ENCODE results near the gene NCK2.
A peak's percentile ranks its signal among the peaks of the same experiment; 100 is the strongest.

NCK2 gene

GRCh38 chr2:105796791-105797190 is 52.1 kb downstream of the NCK2 start:
- H3K27ac Mint-ChIP-seq: peak overlapping the region; percentile 74
- ATAC-seq: peak; percentile 61

GRCh38 chr2:105797298-105797819 is 52.6 kb downstream of the NCK2 start:
- H3K27ac Mint-ChIP-seq: peak overlapping the region; percentile 74
- ATAC-seq: peak; percentile 60
- peaks cover 89% of the 10 kb centered on the region for H3K4me1 Mint-ChIP-seq
- DNase-seq (ENCODE audit: low spot score in 2 of 2): peak in 1 of 2 donors; percentile 75
- peaks cover 40% of the 10 kb centered on the region for H3K36me3 Mint-ChIP-seq
- H3K9me3 Mint-ChIP-seq: no peaks in the 10 kb centered on the region
- H3K4me3 Mint-ChIP-seq: peak overlapping the region; percentile 61

More at GRCh38 chr2:105796791-105797190, 52.1 kb downstream of the NCK2 start:
- Mint-ChIP-seq H3K36me3 (peaks cover 37% of the 10 kb centered on the region), H3K4me3 (peak overlapping the region; percentile 61), H3K4me1 (peaks cover 89% of the 10 kb centered on the region), H3K9me3 (no peaks in the 10 kb centered on the region)
- no peak for DNase-seq (ENCODE audit: low spot score in 2 of 2)

GRCh38 chr2:105798595-105798994 is 53.9 kb downstream of the NCK2 start:
- Mint-ChIP-seq H3K27ac (peak overlapping the region; percentile 74), H3K4me3 (peak overlapping the region; percentile 61)
- DNase-seq (ENCODE audit: low spot score in 2 of 2): no peak

GRCh38 chr2:105800036-105800713 is 55.5 kb downstream of the NCK2 start:
- peaks cover 44% of the 10 kb centered on the region for H3K36me3 Mint-ChIP-seq
- H3K4me1 Mint-ChIP-seq: peaks cover 98% of the 10 kb centered on the region
- no peaks in the 10 kb centered on the region for H3K9me3 Mint-ChIP-seq
- DNase-seq (ENCODE audit: low spot score in 2 of 2) (no peak), ATAC-seq (no peak)
- peak overlapping the region; percentile 50 for H3K4me3 Mint-ChIP-seq
- H3K27ac Mint-ChIP-seq: peak overlapping the region; percentile 85

More at GRCh38 chr2:105798595-105798994, 53.9 kb downstream of the NCK2 start:
- H3K36me3 Mint-ChIP-seq: peaks cover 45% of the 10 kb centered on the region
- H3K4me1 Mint-ChIP-seq: peaks cover 89% of the 10 kb centered on the region
- H3K9me3 Mint-ChIP-seq: no peaks in the 10 kb centered on the region
- ATAC-seq: peak; percentile 52

GRCh38 chr2:105800953-105801635 is 56.4 kb downstream of the NCK2 start:
- Mint-ChIP-seq H3K4me3 (peak overlapping the region; percentile 50), H3K9me3 (no peaks in the 10 kb centered on the region), H3K27ac (peak overlapping the region; percentile 85), H3K36me3 (peaks cover 46% of the 10 kb centered on the region), H3K4me1 (peaks cover 96% of the 10 kb centered on the region)
- ATAC-seq (no peak), DNase-seq (ENCODE audit: low spot score in 2 of 2) (no peak)

- DNase-seq (ENCODE audit: low spot score in 2 of 2): no peak
- peak overlapping the region; percentile 85 for H3K27ac Mint-ChIP-seq
- no peaks in the 10 kb centered on the region for H3K9me3 Mint-ChIP-seq
- peaks cover 50% of the 10 kb centered on the region for H3K36me3 Mint-ChIP-seq
- H3K4me1 Mint-ChIP-seq: peaks cover 93% of the 10 kb centered on the region
- no peak for ATAC-seq
- peak overlapping the region; percentile 50 for H3K4me3 Mint-ChIP-seq
Measured at GRCh38 chr2:105801961-105802360, 57.2 kb downstream of the NCK2 start.

GRCh38 chr2:105802587-105802986 is 57.9 kb downstream of the NCK2 start:
- Mint-ChIP-seq H3K36me3 (peaks cover 46% of the 10 kb centered on the region), H3K4me3 (peak overlapping the region; percentile 50), H3K4me1 (peaks cover 93% of the 10 kb centered on the region), H3K27ac (peak overlapping the region; percentile 85), H3K9me3 (no peaks in the 10 kb centered on the region)
- DNase-seq (ENCODE audit: low spot score in 2 of 2): peak; percentile 44 to 78
- ATAC-seq: peak; percentile 91

GRCh38 chr2:105803337-105803736 is 58.6 kb downstream of the NCK2 start:
- DNase-seq (ENCODE audit: low spot score in 2 of 2) (peak in 1 of 2 donors; percentile 68), ATAC-seq (peak; percentile 77)
- peak overlapping the region; percentile 85 for H3K27ac Mint-ChIP-seq
- H3K9me3 Mint-ChIP-seq: no peaks in the 10 kb centered on the region
- peaks cover 93% of the 10 kb centered on the region for H3K4me1 Mint-ChIP-seq
- H3K4me3 Mint-ChIP-seq: peak overlapping the region; percentile 50
- H3K36me3 Mint-ChIP-seq: peaks cover 42% of the 10 kb centered on the region

- ATAC-seq (peak; percentile 45), DNase-seq (ENCODE audit: low spot score in 2 of 2) (no peak)
- peaks cover 93% of the 10 kb centered on the region for H3K4me1 Mint-ChIP-seq
- no peaks in the 10 kb centered on the region for H3K9me3 Mint-ChIP-seq
- peaks cover 39% of the 10 kb centered on the region for H3K36me3 Mint-ChIP-seq
- H3K4me3 Mint-ChIP-seq: peak overlapping the region; percentile 50
- H3K27ac Mint-ChIP-seq: peak overlapping the region; percentile 85
Measured at GRCh38 chr2:105803773-105804172, 59.1 kb downstream of the NCK2 start.

- ATAC-seq: no peak
- Mint-ChIP-seq H3K27ac (peak overlapping the region; percentile 85), H3K9me3 (no peaks in the 10 kb centered on the region), H3K4me1 (peaks cover 93% of the 10 kb centered on the region), H3K4me3 (peak overlapping the region; percentile 50), H3K36me3 (peaks cover 39% of the 10 kb centered on the region)
- no peak for DNase-seq (ENCODE audit: low spot score in 2 of 2)
Measured at GRCh38 chr2:105804266-105804665, 59.6 kb downstream of the NCK2 start.

- Mint-ChIP-seq H3K27ac (peak overlapping the region; percentile 96), H3K36me3 (peaks cover 32% of the 10 kb centered on the region)
- DNase-seq (ENCODE audit: low spot score in 2 of 2): no peak
Measured at GRCh38 chr2:105806996-105807395, 62.3 kb downstream of the NCK2 start.

GRCh38 chr2:105808423-105809096 is 63.8 kb downstream of the NCK2 start:
- H3K27ac Mint-ChIP-seq: peak overlapping the region; percentile 96
- ATAC-seq: no peak
- H3K36me3 Mint-ChIP-seq: peaks cover 24% of the 10 kb centered on the region
- H3K4me1 Mint-ChIP-seq: peaks cover 84% of the 10 kb centered on the region
- H3K9me3 Mint-ChIP-seq: peaks cover 3% of the 10 kb centered on the region
- peak overlapping the region; percentile 13 for H3K4me3 Mint-ChIP-seq
- peak in 1 of 2 donors; percentile 6 for DNase-seq (ENCODE audit: low spot score in 2 of 2)

More at GRCh38 chr2:105806996-105807395, 62.3 kb downstream of the NCK2 start:
- Mint-ChIP-seq H3K9me3 (peaks cover 3% of the 10 kb centered on the region), H3K4me3 (no peak overlapping the region), H3K4me1 (peaks cover 88% of the 10 kb centered on the region)
- ATAC-seq: no peak

- peaks cover 24% of the 10 kb centered on the region for H3K36me3 Mint-ChIP-seq
- H3K4me1 Mint-ChIP-seq: peaks cover 79% of the 10 kb centered on the region
- H3K27ac Mint-ChIP-seq: peak overlapping the region; percentile 96
- H3K4me3 Mint-ChIP-seq: peak overlapping the region; percentile 13
- ATAC-seq: peak; percentile 96
- peaks cover 3% of the 10 kb centered on the region for H3K9me3 Mint-ChIP-seq
- DNase-seq (ENCODE audit: low spot score in 2 of 2): peak in 1 of 2 donors; percentile 60
Measured at GRCh38 chr2:105809097-105809473, 64.4 kb downstream of the NCK2 start.

- Mint-ChIP-seq H3K4me3 (peak overlapping the region; percentile 13), H3K36me3 (peaks cover 24% of the 10 kb centered on the region), H3K4me1 (peaks cover 73% of the 10 kb centered on the region), H3K9me3 (peaks cover 3% of the 10 kb centered on the region), H3K27ac (peak overlapping the region; percentile 96)
- DNase-seq (ENCODE audit: low spot score in 2 of 2) (peak in 1 of 2 donors; percentile 48), ATAC-seq (no peak)
Measured at GRCh38 chr2:105809723-105810122, 65.0 kb downstream of the NCK2 start.

All from stimulated activated effector memory CD8-positive, alpha-beta T cell treated with anti-CD3 and anti-CD28 coated beads, Interleukin-12 subunit alpha, Interleukin-12 subunit beta, amount 100 ng/mL, for 72 hours (primary cell).